WTC11 (cell line): ENCODE results near the gene CHST11.

Source experiments
- ATF6 ChIP-seq: sonication (generic); formaldehyde crosslinking; IDR thresholded peaks from 2 replicates; pipeline ENCODE4 v1.8.1; 2023; ENCODE audit warnings: mild to moderate bottlenecking, missing genetic modification reagents
- CTCF ChIP-seq: fragments of 200-600 bp; IDR thresholded peaks from 2 replicates; pipeline ENCODE4 v1.8.0; 2022; ENCODE audit warnings: antibody characterized with exemption
- E2F5 ChIP-seq: sonication (generic); formaldehyde crosslinking; IDR thresholded peaks from 2 replicates; pipeline ENCODE4 v1.8.1; 2022; ENCODE audit warnings: mild to moderate bottlenecking, moderate library complexity, missing genetic modification reagents
- ERG ChIP-seq: fragments of 250-450 bp; sonication (Bioruptor Pico); IDR thresholded peaks from 2 replicates; pipeline ENCODE4 v1.8.0; 2021; ENCODE audit warnings: mild to moderate bottlenecking
- FOXJ3 ChIP-seq: sonication (generic); formaldehyde crosslinking; IDR thresholded peaks from 2 replicates; pipeline ENCODE4 v1.9.0; 2021; ENCODE audit warnings: missing genetic modification reagents, mild to moderate bottlenecking, borderline replicate concordance
- JUN ChIP-seq: sonication (generic); formaldehyde crosslinking; IDR thresholded peaks from 2 replicates; pipeline ENCODE4 v1.8.0; 2023; ENCODE audit warnings: mild to moderate bottlenecking, missing genetic modification reagents
- MAX ChIP-seq: sonication (generic); formaldehyde crosslinking; IDR thresholded peaks from 2 replicates; pipeline ENCODE4 v1.8.0; 2022; ENCODE audit warnings: mild to moderate bottlenecking, missing genetic modification reagents
- SMAD4 ChIP-seq: sonication (generic); formaldehyde crosslinking; IDR thresholded peaks from 2 replicates; pipeline ENCODE4 v1.8.0; 2022; ENCODE audit warnings: mild to moderate bottlenecking, missing genetic modification reagents
- SP1 ChIP-seq: sonication (generic); formaldehyde crosslinking; conservative IDR thresholded peaks from 2 replicates; pipeline ENCODE4 v1.8.1; 2022; ENCODE audit warnings: missing genetic modification reagents
- STAT6 ChIP-seq: sonication (generic); formaldehyde crosslinking; conservative IDR thresholded peaks from 2 replicates; pipeline ENCODE4 v1.8.1; 2023; ENCODE audit warnings: mild to moderate bottlenecking, low read depth, missing genetic modification reagents, moderate library complexity
- TEAD4 ChIP-seq: sonication (generic); formaldehyde crosslinking; IDR thresholded peaks from 2 replicates; pipeline ENCODE4 v1.8.0; 2022; ENCODE audit warnings: mild to moderate bottlenecking, missing genetic modification reagents
- TP53 ChIP-seq: sonication (generic); formaldehyde crosslinking; IDR thresholded peaks from 2 replicates; pipeline ENCODE4 v1.8.1; 2023; ENCODE audit warnings: mild to moderate bottlenecking, missing genetic modification reagents
- USF1 ChIP-seq: sonication (generic); formaldehyde crosslinking; IDR thresholded peaks from 2 replicates; pipeline ENCODE4 v1.8.0; 2022; ENCODE audit warnings: mild to moderate bottlenecking, missing genetic modification reagents
- ZMAT4 ChIP-seq: fragments of 250-450 bp; sonication (Bioruptor Pico); IDR thresholded peaks from 2 replicates; pipeline ENCODE4 v1.9.0; 2021; ENCODE audit warnings: mild to moderate bottlenecking

- TF ChIP-seq SP1 (CRISPR knock-in tag) (no peak), CTCF (no peak), TEAD4 (CRISPR knock-in tag) (no peak), SMAD4 (CRISPR knock-in tag) (no peak), MAX (CRISPR knock-in tag) (no peak), FOXJ3 (CRISPR knock-in tag) (no peak), USF1 (CRISPR knock-in tag) (no peak), ATF6 (CRISPR knock-in tag) (no peak), ERG (CRISPR knock-in tag) (no peak), ZMAT4 (CRISPR knock-in tag) (no peak), E2F5 (CRISPR knock-in tag) (no peak), JUN (CRISPR knock-in tag) (no peak), TP53 (CRISPR knock-in tag) (no peak), STAT6 (CRISPR knock-in tag) (no peak)
These were observed 29.7 kb upstream of the CHST11 start for GRCh38 chr12:104426926-104427546.
